ENCODE measurements around the gene TBC1D9.

GRCh38 chr4:140684314-140684713 lies 71.9 kb downstream of the TBC1D9 start:
- TF ChIP-seq, protein P1, sequence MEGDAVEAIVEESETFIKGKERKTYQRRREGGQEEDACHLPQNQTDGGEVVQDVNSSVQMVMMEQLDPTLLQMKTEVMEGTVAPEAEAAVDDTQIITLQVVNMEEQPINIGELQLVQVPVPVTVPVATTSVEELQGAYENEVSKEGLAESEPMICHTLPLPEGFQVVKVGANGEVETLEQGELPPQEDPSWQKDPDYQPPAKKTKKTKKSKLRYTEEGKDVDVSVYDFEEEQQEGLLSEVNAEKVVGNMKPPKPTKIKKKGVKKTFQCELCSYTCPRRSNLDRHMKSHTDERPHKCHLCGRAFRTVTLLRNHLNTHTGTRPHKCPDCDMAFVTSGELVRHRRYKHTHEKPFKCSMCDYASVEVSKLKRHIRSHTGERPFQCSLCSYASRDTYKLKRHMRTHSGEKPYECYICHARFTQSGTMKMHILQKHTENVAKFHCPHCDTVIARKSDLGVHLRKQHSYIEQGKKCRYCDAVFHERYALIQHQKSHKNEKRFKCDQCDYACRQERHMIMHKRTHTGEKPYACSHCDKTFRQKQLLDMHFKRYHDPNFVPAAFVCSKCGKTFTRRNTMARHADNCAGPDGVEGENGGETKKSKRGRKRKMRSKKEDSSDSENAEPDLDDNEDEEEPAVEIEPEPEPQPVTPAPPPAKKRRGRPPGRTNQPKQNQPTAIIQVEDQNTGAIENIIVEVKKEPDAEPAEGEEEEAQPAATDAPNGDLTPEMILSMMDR (IDR thresholded peaks at IDR 0.05) = no peak
- TF ChIP-seq MAX (IDR thresholded peaks at IDR 0.05; ENCODE audit: low read depth) (no peak), NFIC (IDR thresholded peaks at IDR 0.05; ENCODE audit: borderline replicate concordance) (no peak), EP300 (IDR thresholded peaks at IDR 0.05; ENCODE audit: borderline replicate concordance in 1 of 2, low read depth in 1 of 2, low read length in 1 of 2) (no peak), POLR2AphosphoS5 (IDR thresholded peaks at IDR 0.05; ENCODE audit: low read depth, low read length) (no peak), USF1 (IDR thresholded peaks at IDR 0.05; ENCODE audit: borderline replicate concordance, low read depth) (no peak), TCF12 (IDR thresholded peaks at IDR 0.05) (no peak), USF2 (IDR thresholded peaks at IDR 0.05; ENCODE audit: borderline replicate concordance, low read depth, low read length) (no peak), SMC3 (IDR thresholded peaks at IDR 0.05; ENCODE audit: low read depth, low read length) (no peak), JUND (IDR thresholded peaks at IDR 0.05) (no peak), CHD2 (IDR thresholded peaks at IDR 0.05; ENCODE audit: low read length, partially characterized antibody) (no peak), TAF1 (IDR thresholded peaks at IDR 0.05; ENCODE audit: borderline replicate concordance, low read depth, low read length) (no peak)

Measured in SK-N-SH (cell line).